Endothelial cell of umbilical vein (primary cell): ENCODE data around the gene SRRM4. TPM values are rescaled to one million over a fixed set of nuclear protein-coding genes. Genes with fewer than 3 reads are reported as not detected.

Source experiments
- BruUV-seq: library from RNA; stranded (reverse); fragments of 400-500 nt; replicated peaks from 2 replicates; lab custom pipeline; 2021; lab: Mats Ljungman, UMichigan
- CTCF ChIA-PET: fragments of 300-600, 350-600 bp; sonication (Branson Sonifier 250); formaldehyde crosslinking; loops from one replicate; lab custom pipeline; 2021; ENCODE audit warnings: antibody characterized with exemption, inconsistent platforms; lab: Charles Lee
- POLR2A ChIA-PET: fragments of 300-600, 350-600 bp; sonication (Branson Sonifier 250); formaldehyde crosslinking; loops from one replicate; lab custom pipeline; 2021; ENCODE audit warnings: antibody characterized with exemption, inconsistent platforms; lab: Charles Lee
- DNase-seq: peaks from one replicate; pipeline ENCODE4 v3.0.0-alpha.2; 2011; ENCODE audit warnings: low read depth, low spot score
- FAIRE-seq: peaks from 2 replicates; lab custom pipeline; 2011; peaks lifted over from hg19 to GRCh38; lab: Jason Lieb, UNC
- H2AFZ ChIP-seq: 2 replicates; pipeline ENCODE4 v1.6.0; 2012; ENCODE audit warnings: low read depth, low read length, control low read depth, inconsistent platforms
- H3K27ac ChIP-seq: 2 replicates; pipeline ENCODE4 v1.5.1; 2011; ENCODE audit warnings: low read depth, mild to moderate bottlenecking, control low read depth, low read length, moderate library complexity; ENCODE audit not compliant: insufficient read depth
- H3K27me3 ChIP-seq, 2 experiments: 2 replicates each; pipeline versions ENCODE4 v1.6.0 to v1.6.1; 2011; ENCODE audit warnings: low read length in 2 of 2, mixed read lengths in 1 of 2; ENCODE audit not compliant: control insufficient read depth in 2 of 2, insufficient read depth in 2 of 2
- H3K36me3 ChIP-seq, 2 experiments: 2 replicates in 1 of 2; 3 replicates in 1 of 2; pipeline ENCODE4 v1.5.1; 2011; ENCODE audit warnings: low read length in 2 of 2, mild to moderate bottlenecking in 1 of 2, moderate library complexity in 1 of 2; ENCODE audit not compliant: control insufficient read depth in 2 of 2, insufficient read depth in 2 of 2; ENCODE audit errors: extremely low read depth in 1 of 2
- H3K4me1 ChIP-seq: 3 replicates; pipeline ENCODE4 v1.5.1; 2011; ENCODE audit warnings: mild to moderate bottlenecking, low read length; ENCODE audit not compliant: control insufficient read depth, insufficient read depth; ENCODE audit errors: extremely low read depth
- H3K4me2 ChIP-seq: 2 replicates; pipeline ENCODE4 v1.6.1; 2011; ENCODE audit warnings: low read length, control low read depth, mixed read lengths; ENCODE audit not compliant: insufficient read depth
- H3K4me3 ChIP-seq, 3 experiments: fragments of 200-600 bp in 1 of 3; sonication (generic), shearing (Covaris generic) in 1 of 3; replicated peaks in 1 of 3; 2 replicates each; pipeline ENCODE4 v1.5.1; 2011 to 2016; ENCODE audit warnings: control low read depth in 3 of 3, low read length in 3 of 3, mild to moderate bottlenecking in 2 of 3, inconsistent platforms in 1 of 3, low read depth in 1 of 3, moderate library complexity in 1 of 3; ENCODE audit not compliant: insufficient read depth in 1 of 3
- H3K79me2 ChIP-seq: 2 replicates; pipeline ENCODE4 v1.6.0; 2012; ENCODE audit warnings: low read length, inconsistent platforms; ENCODE audit not compliant: control insufficient read depth, insufficient read depth
- H3K9ac ChIP-seq: replicated peaks from 2 replicates; pipeline ENCODE3; 2011; ENCODE audit warnings: low read length, control low read depth; ENCODE audit not compliant: insufficient read depth; ENCODE audit errors: extremely low read depth
- H3K9me1 ChIP-seq: replicated peaks from 3 replicates; pipeline ENCODE4 v1.6.0; 2011; ENCODE audit warnings: mild to moderate bottlenecking, low read length; ENCODE audit not compliant: control insufficient read depth, insufficient read depth; ENCODE audit errors: extremely low read depth
- H3K9me3 ChIP-seq: replicated peaks from 2 replicates; pipeline ENCODE4 v1.5.1; 2012; ENCODE audit warnings: low read length, inconsistent platforms; ENCODE audit not compliant: control insufficient read depth, insufficient read depth
- H4K20me1 ChIP-seq: replicated peaks from 2 replicates; pipeline ENCODE3; 2011; ENCODE audit warnings: mild to moderate bottlenecking, low read length; ENCODE audit not compliant: control insufficient read depth, insufficient read depth; ENCODE audit errors: extremely low read depth
- CTCF ChIP-seq, 2 donors: IDR thresholded peaks; 1 replicate in 1 of 2; 2 replicates in 1 of 2; pipeline ENCODE4 v1.5.1; 2011; ENCODE audit warnings: low read length in 2 of 2, mild to moderate bottlenecking in 2 of 2, moderate library complexity in 2 of 2, control low read depth in 1 of 2, inconsistent platforms in 1 of 2, low read depth in 1 of 2; ENCODE audit not compliant: insufficient read depth in 1 of 2; ENCODE audit errors: extremely low read depth in 1 of 2
- EZH2 ChIP-seq: IDR thresholded peaks from 2 replicates; pipeline ENCODE4 v1.6.1; 2012; ENCODE audit warnings: borderline replicate concordance, low read depth, mild to moderate bottlenecking, moderate library complexity, low read length, inconsistent platforms; ENCODE audit not compliant: severe bottlenecking
- FOS ChIP-seq: IDR thresholded peaks from 2 replicates; pipeline ENCODE4 v1.6.1; 2011; ENCODE audit warnings: mild to moderate bottlenecking, low read length, moderate library complexity, borderline replicate concordance; ENCODE audit not compliant: insufficient read depth
- GATA2 ChIP-seq: IDR thresholded peaks from 2 replicates; pipeline ENCODE4 v1.7.0; 2011; ENCODE audit warnings: low read depth, mild to moderate bottlenecking, moderate library complexity, mixed read lengths, low read length; ENCODE audit not compliant: insufficient read length, insufficient read depth
- JUN ChIP-seq: IDR thresholded peaks from 2 replicates; pipeline ENCODE4 v1.6.1; 2011; ENCODE audit warnings: borderline replicate concordance, low read depth; ENCODE audit not compliant: insufficient read length, insufficient read depth
- MYC ChIP-seq: IDR thresholded peaks from one replicate; pipeline ENCODE4 v1.6.1; 2011; ENCODE audit warnings: mild to moderate bottlenecking, low read depth, low read length
- POLR2A ChIP-seq: IDR thresholded peaks from 2 replicates; pipeline ENCODE4 v1.6.1; 2012; ENCODE audit warnings: low read depth, mild to moderate bottlenecking, control low read depth, low read length
- POLR2AphosphoS5 ChIP-seq: IDR thresholded peaks from 2 replicates; pipeline ENCODE4 v1.6.1; 2012; ENCODE audit warnings: low read depth, mild to moderate bottlenecking, control low read depth, low read length, moderate library complexity; ENCODE audit not compliant: insufficient read depth
- dilution Hi-C: fragments of 300-500 bp; cut with MboI; formaldehyde crosslinking; loops from one replicate; pipeline ENCODE4 v1.15.0; 2019; ENCODE audit warnings: low sequenced_read_pairs; ENCODE audit not compliant: extremely low pct_ligation_motif_present
- intact Hi-C: fragments of 100-400 bp; cut with micrococcal nuclease; formaldehyde crosslinking; loops from one replicate; pipeline ENCODE4 v1.10.0; 2022
- polyA plus RNA-seq, 4 experiments: library from polyadenylated mRNA; depleted of rRNA in 3 of 4; stranded (reverse) in 3 of 4; unstranded in 1 of 4; fragments of >200 nt; gene quantifications; 2 replicates each; pipeline versions ENCODE4 v1.2.1 to v1.2.3, GENCODE V29; 2011 to 2012; ENCODE audit warnings: missing spikeins in 1 of 4
- total RNA-seq: library from RNA; stranded (reverse); gene quantifications from 2 replicates; pipeline ENCODE4 v1.2.3, GENCODE V29; 2021
- TF ChIP-seq, protein P1 (sequence below): IDR thresholded peaks from 2 replicates; pipeline ENCODE4 v1.6.1; 2011; ENCODE audit not compliant: insufficient read depth, insufficient read length

Gene SRRM4
- total and polyA plus RNA-seq, 2 donors (not counting 3 experiments of a cell fraction or from before 2014, with no cell fraction given) = not detected

DNA sequence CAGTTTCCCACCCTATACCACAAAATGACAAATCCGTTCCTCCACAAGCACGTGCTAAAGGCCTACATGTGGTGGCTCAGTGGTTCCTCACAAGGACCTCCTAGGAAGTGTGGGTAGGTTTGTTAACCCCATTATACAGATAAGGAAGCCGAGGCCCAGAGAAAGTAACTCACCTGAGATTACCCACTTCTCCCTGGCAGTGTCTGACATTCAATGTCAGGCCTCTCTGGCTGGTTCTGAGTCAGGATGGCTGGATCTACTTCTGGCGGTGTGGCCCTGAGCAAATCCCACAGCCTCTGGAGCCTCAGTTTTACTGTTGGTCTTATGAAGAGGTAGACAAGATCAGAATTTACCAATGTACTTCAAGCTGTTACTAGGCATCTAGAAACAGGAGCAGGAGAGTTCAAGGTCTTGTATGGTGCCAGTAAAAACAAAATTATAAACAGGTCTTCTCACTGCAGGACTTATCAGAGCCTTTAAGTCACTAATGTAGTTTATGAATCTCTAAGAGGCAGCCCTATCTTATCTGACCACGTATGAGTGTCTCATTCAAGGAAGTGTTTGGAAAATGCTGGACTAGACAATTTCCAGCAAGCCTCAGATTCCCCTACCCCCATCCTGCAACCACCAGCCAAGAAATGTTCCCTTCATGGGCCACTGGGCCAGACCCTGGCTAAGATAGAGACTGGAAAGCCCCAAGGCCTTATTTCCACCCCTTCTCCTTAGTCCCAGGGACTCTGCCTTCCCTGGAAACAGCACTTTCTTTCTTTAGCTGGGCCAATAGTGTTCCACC lies 201.6 kb downstream of the SRRM4 start:
- Histone ChIP-seq H3K9me3 (no peaks in the 10 kb centered on the region), H3K9ac (no peak overlapping the region), H3K4me2 (no peak overlapping the region), H3K27ac (no peak overlapping the region), H3K4me3 (no peak overlapping the region), H3K9me1 (no peaks in the 10 kb centered on the region), H3K4me1 (peaks cover 29% of the 10 kb centered on the region), H3K36me3 (peaks cover 0 to under 1% of the 10 kb centered on the region in 2 experiments), H3K79me2 (no peaks in the 10 kb centered on the region), H3K27me3 (no peaks in the 10 kb centered on the region), H2AFZ (no peak overlapping the region), H4K20me1 (no peaks in the 10 kb centered on the region)
- POLR2A ChIA-PET = no interaction called here
- CTCF ChIA-PET = no interaction called here
- TF ChIP-seq, protein P1, sequence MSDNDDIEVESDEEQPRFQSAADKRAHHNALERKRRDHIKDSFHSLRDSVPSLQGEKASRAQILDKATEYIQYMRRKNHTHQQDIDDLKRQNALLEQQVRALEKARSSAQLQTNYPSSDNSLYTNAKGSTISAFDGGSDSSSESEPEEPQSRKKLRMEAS = no peak
- TF ChIP-seq POLR2AphosphoS5 (no peak), EZH2 (no peak), FOS (no peak), JUN (no peak), CTCF (IDR thresholded peaks at IDR 0.05; ENCODE audit: extremely low read depth in 1 of 2, insufficient read depth in 1 of 2, low read depth in 1 of 2, low read length in 2 of 2) (no peak), GATA2 (no peak), POLR2A (no peak), MYC (no peak)
- BruUV-seq = no TSS peak
- intact Hi-C loops (no loop called here), dilution Hi-C loops (no loop called here)
- DNase-seq = peak; percentile 16
- peak; percentile 15 for FAIRE-seq
